HG03575 (cell line): ENCODE data around the gene FIGN.

Experiments used
- ATAC-seq: cut with Tn5 transposase; IDR thresholded peaks from one replicate; pipeline ENCODE4 v1.9.1; 2021; ENCODE audit not compliant: unreplicated experiment, insufficient number of reproducible peaks, low FRiP score; ENCODE audit errors: extremely low read depth

Gene FIGN

DNA sequence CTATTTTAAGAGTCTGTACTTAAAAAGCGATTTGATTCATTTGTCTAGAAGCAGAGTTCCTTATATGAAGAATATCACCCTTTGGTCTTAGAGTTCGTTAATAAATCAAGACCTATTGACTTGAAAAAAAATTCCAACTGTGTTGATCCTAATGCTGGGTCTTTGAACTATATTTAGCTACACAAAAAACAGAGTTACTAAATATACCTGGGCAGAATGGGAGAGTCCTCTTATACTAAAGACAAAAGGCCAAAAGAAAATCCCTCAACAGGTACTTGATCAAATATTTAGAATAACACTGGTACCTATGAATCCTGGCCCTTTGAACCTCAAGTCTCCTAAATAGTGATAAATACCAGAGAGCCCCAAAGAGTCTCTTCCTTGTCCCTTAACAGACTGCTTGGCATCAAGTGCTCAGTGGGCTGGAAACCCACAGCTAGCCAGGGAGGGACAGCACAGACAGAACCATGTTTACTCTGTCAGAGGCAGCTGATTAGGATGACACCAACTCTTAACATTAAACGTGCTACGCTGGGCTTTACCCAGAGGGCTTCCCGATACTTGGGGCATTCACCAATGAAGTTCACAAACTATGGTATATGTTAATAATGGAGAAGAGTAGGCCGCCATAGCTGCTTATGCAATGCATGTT lies 95.1 kb downstream of the FIGN start:
- no peak for ATAC-seq

GRCh38 chr2:163637871-163638270 lies 97.9 kb downstream of the FIGN start:
- no peak for ATAC-seq

GRCh38 chr2:163633291-163633690 lies 102.5 kb downstream of the FIGN start:
- no peak for ATAC-seq

DNA sequence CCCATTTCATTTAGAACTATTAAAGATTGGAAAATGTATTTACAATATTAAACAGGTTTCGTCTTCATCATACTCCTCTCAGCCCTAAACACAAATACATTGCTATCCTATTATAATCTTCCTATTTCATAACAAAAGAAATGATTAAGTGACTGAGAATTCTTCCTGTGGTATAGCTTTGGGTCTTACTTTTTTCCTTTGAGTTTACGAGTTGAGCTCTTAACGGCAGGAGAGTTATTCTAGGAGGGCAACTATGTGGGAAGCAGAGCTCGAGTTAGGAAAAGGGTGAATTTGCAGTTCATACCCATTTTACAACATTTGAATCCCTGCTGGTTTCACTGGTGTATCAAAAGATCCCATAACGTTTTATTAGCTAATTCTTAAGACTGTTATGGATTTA lies 105.0 kb downstream of the FIGN start:
- no peak for ATAC-seq

DNA sequence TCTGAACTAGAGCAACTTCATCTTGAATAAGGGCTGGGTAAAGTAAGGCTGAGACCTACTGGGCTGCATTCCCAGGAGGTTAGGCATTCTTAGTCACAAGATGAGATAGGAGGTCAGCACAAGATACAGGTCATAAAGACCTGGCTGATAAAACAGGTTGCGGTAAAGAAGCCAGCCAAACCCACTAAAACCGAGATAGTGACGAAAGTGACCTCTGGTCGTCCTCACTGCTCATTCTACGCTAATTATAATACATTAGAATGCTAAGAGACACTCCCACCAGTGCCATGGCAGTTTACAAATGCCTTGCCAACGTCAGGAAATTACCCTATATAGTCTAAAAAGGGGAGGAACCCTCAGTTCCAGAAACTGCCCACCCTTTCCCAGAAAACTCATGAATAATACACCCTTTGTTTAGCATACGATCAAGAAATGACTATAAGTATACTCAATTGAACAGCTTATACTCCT lies 109.1 kb downstream of the FIGN start:
- no peak for ATAC-seq

DNA sequence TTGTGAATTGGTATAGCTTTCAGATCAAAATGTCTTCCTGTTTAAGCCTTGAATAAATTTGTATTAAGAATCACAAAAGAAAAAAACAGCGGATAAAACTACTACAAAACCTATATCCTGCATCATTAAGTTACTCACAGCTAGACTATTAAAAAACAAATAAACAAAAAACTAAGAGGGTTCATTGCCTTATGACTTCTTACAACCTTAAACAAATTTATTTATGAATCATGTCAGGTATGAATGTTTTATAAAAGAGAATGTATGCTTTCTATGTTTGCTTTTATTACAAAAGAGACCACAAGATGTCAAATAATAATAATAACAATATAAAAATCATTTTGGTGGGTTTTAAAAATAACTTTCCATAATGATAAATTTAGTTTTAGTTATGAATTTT lies 109.6 kb downstream of the FIGN start:
- no peak for ATAC-seq

DNA sequence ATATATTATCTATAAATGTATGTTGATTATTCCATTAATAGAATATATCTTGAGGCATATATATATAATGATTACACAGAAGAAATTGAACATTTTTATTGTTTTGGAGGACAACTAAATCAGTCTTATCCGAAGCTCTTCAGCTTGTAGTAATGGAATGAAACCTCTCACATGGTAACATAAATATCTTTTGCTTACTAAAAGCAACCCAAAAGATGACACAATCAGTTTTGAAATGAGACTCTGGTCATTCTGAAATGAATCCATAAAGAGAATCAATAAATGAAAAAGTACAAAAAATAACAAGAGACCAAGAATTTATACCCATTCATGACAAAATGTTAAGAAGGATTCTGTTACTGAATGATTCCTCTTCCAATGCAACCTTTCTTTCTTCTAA lies 110.2 kb downstream of the FIGN start:
- no peak for ATAC-seq

DNA sequence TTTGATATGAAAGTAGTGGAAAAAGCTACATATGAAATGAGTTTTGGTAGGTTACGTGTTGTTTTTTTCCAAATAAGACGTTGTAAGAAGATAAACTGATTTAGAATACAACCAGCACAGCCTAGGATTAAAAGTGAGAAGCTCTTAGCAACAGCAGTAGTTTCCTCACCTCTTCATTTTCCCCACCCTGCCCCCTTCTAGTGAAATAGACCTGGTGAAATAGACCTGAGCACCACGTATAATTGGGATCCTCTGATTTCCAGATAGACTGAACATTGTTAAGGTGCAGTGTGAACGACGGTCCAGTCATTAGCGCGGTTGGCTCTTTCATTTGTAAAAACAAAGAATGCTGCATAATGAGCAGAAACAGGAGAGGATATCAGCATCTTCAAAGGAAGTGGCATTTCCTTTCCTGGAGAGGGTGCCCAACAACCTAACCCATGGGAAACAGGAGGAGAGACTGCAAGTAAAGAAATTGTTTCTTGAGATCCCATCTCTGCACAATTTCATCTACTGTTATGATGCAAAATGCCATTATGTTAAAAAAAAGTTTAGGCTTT lies 114.3 kb downstream of the FIGN start:
- ATAC-seq = no peak

GRCh38 chr2:163617517-163617916 lies 118.3 kb downstream of the FIGN start:
- no peak for ATAC-seq

- ATAC-seq = no peak
These were observed 122.5 kb downstream of the FIGN start for GRCh38 chr2:163613266-163613731.

- ATAC-seq = no peak
These were observed 123.5 kb downstream of the FIGN start for GRCh38 chr2:163612332-163612731.

- ATAC-seq = no peak
These were observed 124.3 kb downstream of the FIGN start for GRCh38 chr2:163611557-163611906.

DNA sequence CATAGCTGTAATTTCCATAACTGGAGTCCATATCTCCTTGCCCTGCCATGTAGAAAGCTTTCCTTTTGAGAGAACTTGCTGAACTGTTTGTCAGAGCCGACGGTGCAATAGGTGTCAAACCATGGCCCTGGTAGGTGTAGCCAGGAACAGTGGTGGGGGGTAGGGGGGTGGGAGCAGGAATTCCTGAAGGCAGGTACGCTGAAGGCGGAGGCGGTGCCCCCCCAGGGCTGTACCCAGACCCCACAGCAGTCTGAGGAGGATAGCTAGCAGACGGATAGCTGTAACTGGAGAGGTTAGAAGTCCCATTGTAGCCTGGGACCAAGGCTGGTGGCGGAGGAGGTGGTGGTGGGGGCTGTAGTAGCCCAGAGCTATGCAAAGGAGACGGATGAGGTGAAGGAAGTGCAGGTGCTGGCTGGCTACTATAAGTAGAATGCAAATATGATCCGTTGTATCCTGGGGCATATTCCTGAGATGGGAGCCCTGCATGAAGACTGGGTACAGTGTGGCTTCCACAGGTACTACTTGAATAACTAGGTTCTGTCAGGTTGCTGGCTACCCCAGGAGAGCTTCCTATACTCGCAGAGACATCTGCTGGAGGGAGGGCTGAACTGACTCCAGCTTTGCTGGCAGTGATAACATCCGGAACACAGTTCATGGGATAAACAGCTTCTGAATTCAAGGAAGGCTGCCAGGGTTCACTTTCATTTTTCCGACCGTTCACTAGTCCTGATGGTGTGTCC lies 124.8 kb downstream of the FIGN start:
- no peak for ATAC-seq

DNA sequence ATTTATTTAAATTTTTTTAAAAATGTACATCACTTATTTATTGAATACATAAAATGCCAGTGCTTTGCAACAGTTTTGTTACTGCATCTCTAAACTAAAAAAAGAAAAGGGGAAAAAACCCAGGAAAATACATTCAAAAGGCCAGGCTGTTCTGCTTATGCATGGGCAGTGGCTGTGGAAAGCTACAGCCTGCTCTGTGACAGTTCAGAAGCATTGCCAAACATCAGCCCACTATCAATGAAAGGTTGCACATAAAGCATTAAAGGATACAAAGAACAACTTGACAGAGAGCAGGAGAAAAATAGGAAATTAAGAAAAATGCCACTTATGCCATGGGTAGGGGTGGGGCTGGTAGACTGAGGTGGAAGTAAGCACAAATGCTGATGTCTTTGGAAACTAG lies 128.2 kb downstream of the FIGN start:
- ATAC-seq = no peak

- ATAC-seq = no peak
These were observed 128.9 kb downstream of the FIGN start for GRCh38 chr2:163606878-163607277.

DNA sequence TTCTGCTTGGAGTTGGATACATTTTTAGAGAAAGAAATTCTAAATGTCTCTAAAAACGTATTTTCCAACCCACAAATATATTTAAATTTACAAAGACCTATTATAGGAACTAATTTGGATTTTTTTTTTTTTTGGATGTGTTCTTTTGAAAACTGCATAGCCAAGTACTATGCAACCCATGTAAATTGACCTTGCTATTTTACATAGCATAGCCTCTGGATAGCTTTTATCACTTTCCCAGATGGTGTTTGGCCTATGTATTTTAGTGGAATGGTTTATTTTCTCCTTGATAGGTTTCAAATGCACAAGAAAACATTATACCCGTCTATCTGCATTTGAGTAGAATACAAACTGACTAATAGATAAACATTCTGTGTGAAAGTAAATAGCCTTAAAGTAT lies 130.0 kb downstream of the FIGN start:
- no peak for ATAC-seq

DNA sequence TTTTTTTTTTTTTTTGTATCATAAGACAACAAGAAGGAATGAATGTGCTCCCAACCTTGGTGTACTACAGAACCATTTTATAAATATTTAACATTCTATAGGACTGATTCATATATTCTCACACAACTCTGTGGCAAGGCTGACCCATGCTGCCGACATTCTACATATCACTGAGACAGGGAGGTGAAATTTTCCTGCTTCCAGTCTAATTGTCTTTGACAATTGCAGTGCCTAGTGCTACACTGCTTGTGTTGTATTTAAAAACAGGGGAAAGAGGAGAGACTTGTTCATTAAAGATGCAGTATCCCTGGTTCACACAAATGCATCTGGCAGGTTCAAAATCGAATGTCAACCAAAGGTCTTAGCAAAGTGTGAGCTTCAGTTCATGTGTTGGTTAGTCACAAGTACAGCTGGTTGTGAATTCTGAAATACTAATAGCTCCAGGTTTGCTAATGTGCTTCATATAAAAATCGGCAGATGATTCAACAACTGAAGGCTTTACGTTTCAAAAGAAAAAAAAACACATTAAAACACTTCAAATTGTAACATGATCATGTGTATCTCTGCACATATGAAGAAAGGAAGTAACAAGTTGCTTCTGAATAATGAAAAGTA lies 130.8 kb downstream of the FIGN start:
- ATAC-seq = no peak

GRCh38 chr2:163602196-163602595 lies 133.6 kb downstream of the FIGN start:
- ATAC-seq = no peak

DNA sequence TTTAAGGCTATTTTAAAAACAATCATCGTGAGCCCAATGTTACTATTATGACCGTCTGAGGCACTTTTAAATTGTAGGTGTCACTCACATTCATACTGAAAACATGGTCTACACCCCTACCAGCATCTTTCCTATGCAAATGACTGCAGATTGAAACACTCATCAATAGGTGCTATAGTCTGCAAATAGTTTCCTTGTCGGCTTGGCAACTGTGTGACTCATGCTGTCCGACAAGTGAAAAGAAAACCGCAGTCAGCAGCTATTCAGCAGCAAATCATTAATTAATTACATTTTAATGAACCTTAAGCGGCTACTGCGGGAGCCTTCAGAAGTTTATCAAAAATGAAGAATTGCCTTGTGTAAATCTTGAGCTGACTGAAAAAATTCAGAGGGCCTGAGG lies 134.4 kb downstream of the FIGN start:
- ATAC-seq = no peak

DNA sequence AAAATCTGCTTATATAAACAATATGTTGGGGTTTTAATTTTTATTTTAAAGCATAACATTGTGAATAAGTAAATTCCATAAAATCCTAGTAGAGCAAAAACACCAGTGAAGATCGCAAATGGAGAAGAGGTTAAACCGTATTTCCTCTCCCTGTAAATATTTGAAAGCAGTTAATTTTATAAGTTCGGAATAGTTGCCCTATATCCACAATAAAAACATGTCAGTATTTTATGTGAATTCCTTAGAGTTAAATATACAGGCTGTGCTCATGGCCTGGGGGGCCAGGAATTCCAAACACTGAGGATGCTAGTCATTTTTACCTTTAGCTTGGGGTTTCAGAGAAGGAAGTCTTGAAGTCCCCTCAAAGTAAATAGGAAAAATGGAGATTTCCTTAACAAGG lies 135.0 kb downstream of the FIGN start:
- no peak for ATAC-seq
